ENCODE measurements around the gene RSAD1.

RSAD1 gene

DNA sequence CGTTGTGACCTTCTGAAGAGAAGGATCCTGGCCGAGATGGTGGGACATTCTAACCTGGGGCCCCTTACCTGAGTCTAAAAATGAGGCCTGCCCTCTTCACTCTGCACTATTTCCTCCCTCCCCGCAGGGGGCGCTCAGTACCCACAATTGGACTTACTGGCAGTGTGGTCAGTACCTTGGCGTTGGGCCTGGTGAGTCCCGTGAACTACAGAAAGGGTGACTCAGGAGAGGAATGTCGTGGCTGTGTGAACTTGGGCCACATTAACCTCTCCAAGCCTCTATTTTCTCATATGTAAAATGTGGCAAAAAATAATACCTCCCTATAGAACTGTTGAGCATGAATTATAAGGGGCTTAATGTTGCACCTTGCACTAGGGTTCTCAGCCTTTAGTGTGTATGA is 3.9 kb downstream of the RSAD1 start:
- H3K9me3 ChIP-seq (ENCODE audit: severe bottlenecking): no peaks in the 10 kb centered on the region
- DNase-seq: peak; percentile 93
- TF ChIP-seq, protein P1, sequence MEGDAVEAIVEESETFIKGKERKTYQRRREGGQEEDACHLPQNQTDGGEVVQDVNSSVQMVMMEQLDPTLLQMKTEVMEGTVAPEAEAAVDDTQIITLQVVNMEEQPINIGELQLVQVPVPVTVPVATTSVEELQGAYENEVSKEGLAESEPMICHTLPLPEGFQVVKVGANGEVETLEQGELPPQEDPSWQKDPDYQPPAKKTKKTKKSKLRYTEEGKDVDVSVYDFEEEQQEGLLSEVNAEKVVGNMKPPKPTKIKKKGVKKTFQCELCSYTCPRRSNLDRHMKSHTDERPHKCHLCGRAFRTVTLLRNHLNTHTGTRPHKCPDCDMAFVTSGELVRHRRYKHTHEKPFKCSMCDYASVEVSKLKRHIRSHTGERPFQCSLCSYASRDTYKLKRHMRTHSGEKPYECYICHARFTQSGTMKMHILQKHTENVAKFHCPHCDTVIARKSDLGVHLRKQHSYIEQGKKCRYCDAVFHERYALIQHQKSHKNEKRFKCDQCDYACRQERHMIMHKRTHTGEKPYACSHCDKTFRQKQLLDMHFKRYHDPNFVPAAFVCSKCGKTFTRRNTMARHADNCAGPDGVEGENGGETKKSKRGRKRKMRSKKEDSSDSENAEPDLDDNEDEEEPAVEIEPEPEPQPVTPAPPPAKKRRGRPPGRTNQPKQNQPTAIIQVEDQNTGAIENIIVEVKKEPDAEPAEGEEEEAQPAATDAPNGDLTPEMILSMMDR (IDR thresholded peaks at IDR 0.05; ENCODE audit: low read depth, low read length): peak; percentile 95
- H3K36me3 ChIP-seq: peaks cover 5% of the 10 kb centered on the region
- H3K27ac ChIP-seq: no peak overlapping the region
- no peak overlapping the region for H3K4me3 ChIP-seq (ENCODE audit: low read depth, low read length)
- H3K27me3 ChIP-seq (ENCODE audit: insufficient read depth, low read depth, severe bottlenecking): no peaks in the 10 kb centered on the region

DNA sequence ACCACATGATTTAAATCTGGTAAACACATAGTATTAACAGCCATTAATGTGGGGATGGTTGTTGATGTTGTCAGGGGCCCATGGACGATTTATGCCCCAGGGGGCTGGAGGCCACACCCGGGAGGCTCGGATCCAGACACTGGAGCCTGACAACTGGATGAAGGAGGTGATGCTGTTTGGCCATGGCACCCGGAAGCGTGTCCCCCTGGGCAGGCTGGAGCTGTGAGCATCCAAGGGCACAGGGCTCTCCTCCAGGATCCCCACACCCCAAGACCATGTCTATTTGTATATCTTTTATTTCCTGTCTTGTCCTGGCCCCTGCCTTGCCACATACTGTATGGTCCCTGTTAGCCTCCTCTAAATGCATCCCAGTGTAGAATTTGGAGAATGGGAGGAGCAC is 4.6 kb downstream of the RSAD1 start:
- Histone ChIP-seq H3K27me3 (ENCODE audit: insufficient read depth, low read depth, severe bottlenecking) (no peaks in the 10 kb centered on the region), H3K36me3 (peaks cover 5% of the 10 kb centered on the region), H3K27ac (peak overlapping the region; percentile 61), H3K9me3 (ENCODE audit: severe bottlenecking) (no peaks in the 10 kb centered on the region), H3K4me3 (ENCODE audit: low read depth, low read length) (no peak overlapping the region)
- TF ChIP-seq, protein P1 (IDR thresholded peaks at IDR 0.05; ENCODE audit: low read depth, low read length): no peak
- no peak for DNase-seq

DNA sequence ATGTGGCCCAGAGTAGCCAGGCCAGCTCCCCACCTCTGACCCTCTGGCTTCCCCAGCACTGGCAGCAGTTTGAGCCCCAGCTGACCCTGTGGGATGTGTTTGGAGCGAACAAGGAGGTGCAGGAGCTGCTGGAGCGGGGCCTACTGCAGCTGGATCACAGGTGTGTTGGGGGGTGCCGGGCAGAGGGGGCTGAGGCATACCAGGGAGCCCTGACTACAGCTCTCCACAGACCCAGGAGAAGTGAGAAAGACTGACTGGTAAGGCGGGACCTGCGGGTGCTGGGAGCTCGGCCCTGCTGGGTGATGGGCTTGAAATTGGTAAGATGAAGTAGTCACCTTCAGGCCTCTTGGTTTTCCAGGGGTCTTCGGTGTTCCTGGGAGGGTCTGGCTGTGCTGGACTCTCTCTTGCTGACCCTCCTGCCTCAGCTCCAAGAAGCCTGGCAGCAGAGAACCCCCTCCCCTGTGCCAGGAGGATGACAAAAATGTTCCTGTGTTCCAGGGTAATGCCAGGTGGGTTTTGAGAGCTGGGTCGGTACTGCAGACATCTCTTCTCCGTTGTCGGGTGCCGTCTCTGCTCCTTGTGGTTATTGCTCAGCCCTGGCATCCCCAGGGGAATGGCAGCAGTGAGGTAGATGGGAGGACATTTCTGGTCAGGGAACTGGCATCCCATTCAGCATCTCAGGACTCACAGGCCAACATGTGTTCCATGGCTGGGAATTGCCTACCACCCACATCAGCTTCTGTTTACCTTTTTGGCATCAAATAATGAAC is 5.9 kb downstream of the RSAD1 start:
- Histone ChIP-seq H3K27me3 (ENCODE audit: insufficient read depth, low read depth, severe bottlenecking) (no peaks in the 10 kb centered on the region), H3K9me3 (ENCODE audit: severe bottlenecking) (no peaks in the 10 kb centered on the region), H3K27ac (peak overlapping the region; percentile 61), H3K36me3 (peaks cover 5% of the 10 kb centered on the region), H3K4me3 (ENCODE audit: low read depth, low read length) (no peak overlapping the region)
- TF ChIP-seq, protein P1 (IDR thresholded peaks at IDR 0.05; ENCODE audit: low read depth, low read length): no peak
- DNase-seq: no peak

DNA sequence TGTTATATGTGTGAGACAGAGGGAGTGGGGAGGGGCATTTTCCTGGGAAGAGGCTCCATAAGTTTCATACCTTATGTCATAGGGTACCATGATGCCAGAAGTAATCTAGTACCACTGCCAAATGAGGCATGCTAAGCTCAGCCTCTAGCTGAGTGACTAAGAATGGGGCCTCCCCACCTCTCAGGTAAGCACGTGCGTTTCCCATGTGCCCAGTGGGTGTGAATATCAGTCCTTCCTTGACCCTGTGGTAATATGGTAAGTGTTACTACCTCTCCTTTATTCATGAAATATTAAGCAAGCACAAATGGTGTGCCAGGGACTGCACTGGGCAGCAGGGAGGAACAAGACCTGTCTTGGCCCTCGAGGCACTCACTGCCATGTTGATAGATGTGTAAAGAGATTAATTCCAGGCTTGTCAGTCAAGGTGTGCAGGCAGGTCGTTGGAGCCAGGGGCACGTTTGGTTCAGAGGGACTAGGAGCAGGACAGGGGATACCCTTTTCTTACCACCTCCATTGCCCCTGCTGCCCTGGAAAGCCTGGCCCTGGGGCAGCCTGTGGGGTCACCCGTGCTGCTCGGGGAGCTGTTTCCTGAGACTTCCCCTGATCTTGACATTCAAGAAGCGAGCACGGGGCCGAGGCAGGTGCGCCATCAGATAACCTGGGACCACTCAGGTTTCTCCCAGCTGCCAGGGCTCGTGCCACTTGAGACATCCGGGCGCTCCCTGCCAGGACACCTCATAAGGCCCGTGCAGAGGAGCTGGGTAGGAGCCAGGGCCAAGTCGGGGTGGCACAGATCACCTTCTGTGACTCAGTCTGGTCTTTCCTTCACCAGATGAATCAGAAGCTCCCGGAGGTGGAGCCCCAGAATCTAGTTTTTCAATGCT is 8.8 kb downstream of the RSAD1 start:
- Histone ChIP-seq H3K4me3 (ENCODE audit: low read depth, low read length) (no peak overlapping the region), H3K9me3 (ENCODE audit: severe bottlenecking) (no peaks in the 10 kb centered on the region), H3K36me3 (peaks cover 5% of the 10 kb centered on the region), H3K27me3 (ENCODE audit: insufficient read depth, low read depth, severe bottlenecking) (no peaks in the 10 kb centered on the region), H3K27ac (no peak overlapping the region)
- no peak for DNase-seq
- TF ChIP-seq, protein P1 (IDR thresholded peaks at IDR 0.05; ENCODE audit: low read depth, low read length): no peak

DNA sequence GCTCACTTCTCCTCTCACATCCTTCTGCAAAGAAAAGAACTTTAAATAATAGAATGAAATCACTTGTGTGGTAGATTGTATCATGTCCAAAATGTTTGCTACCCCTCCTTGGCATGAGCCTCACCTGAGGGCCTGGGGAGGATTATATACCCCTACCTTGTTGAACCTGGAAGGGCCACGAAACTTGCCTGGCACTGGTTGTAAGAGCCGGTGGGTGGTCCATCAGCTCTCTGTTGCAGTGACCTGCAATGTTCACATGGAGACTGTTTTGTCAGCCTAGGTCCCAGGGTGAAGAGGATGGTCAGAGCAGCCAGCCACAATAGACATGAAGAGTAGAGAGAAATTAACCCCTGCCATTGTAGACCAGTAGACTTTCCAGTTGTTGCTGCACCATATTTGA is 10.2 kb downstream of the RSAD1 start:
- H3K27me3 ChIP-seq (ENCODE audit: insufficient read depth, low read depth, severe bottlenecking): no peaks in the 10 kb centered on the region
- H3K9me3 ChIP-seq (ENCODE audit: severe bottlenecking): no peaks in the 10 kb centered on the region
- TF ChIP-seq, protein P1 (IDR thresholded peaks at IDR 0.05; ENCODE audit: low read depth, low read length): no peak
- H3K36me3 ChIP-seq: peaks cover 5% of the 10 kb centered on the region
- no peak overlapping the region for H3K4me3 ChIP-seq (ENCODE audit: low read depth, low read length)
- no peak for DNase-seq
- no peak overlapping the region for H3K27ac ChIP-seq
